T-helper 22 cell (primary cell): Measurements from ENCODE around the gene EXOC3L1.

Experiments
- DNase-seq: peaks from one replicate; pipeline ENCODE4 v3.0.0-alpha.2; 2020; ENCODE audit warnings: low read depth

EXOC3L1 gene

GRCh38 chr16:67190041-67190440 lies at the start of gene EXOC3L1:
TSS of gene EXOC3L1 (minus strand) at chr16:67190136. CDS start at chr16:67189676, 460 bp downstream.
- DNase-seq = no peak

- DNase-seq = no peak
Measured at GRCh38 chr16:67238806-67239470, 49.0 kb upstream of the EXOC3L1 start.

- no peak for DNase-seq
Measured at GRCh38 chr16:67238278-67238575, 48.3 kb upstream of the EXOC3L1 start.

GRCh38 chr16:67237396-67238277 lies 47.7 kb upstream of the EXOC3L1 start:
- DNase-seq = no peak

GRCh38 chr16:67236563-67237395 lies 46.8 kb upstream of the EXOC3L1 start:
- peak; percentile 66 for DNase-seq

GRCh38 chr16:67235816-67236562 lies 46.1 kb upstream of the EXOC3L1 start:
- peak; percentile 68 for DNase-seq

- DNase-seq = no peak
Measured at GRCh38 chr16:67234180-67234597, 44.3 kb upstream of the EXOC3L1 start.

- no peak for DNase-seq
Measured at GRCh38 chr16:67233596-67233995, 43.7 kb upstream of the EXOC3L1 start.

- no peak for DNase-seq
Measured at GRCh38 chr16:67230809-67231660, 41.1 kb upstream of the EXOC3L1 start.

GRCh38 chr16:67229906-67230808 lies 40.2 kb upstream of the EXOC3L1 start:
- DNase-seq = no peak

GRCh38 chr16:67228905-67229304 lies 39.0 kb upstream of the EXOC3L1 start:
- DNase-seq = no peak

- no peak for DNase-seq
Measured at GRCh38 chr16:67228034-67228785, 38.3 kb upstream of the EXOC3L1 start.

- DNase-seq = no peak
Measured at GRCh38 chr16:67227567-67227921, 37.6 kb upstream of the EXOC3L1 start.

GRCh38 chr16:67226804-67227566 lies 37.0 kb upstream of the EXOC3L1 start, which contains the start of gene TMEM208:
TSS of gene TMEM208 (plus strand) at chr16:67227130. CDS start at chr16:67227219, 89 bp downstream.
- DNase-seq = peak; percentile 95

GRCh38 chr16:67226295-67226803 lies 36.4 kb upstream of the EXOC3L1 start:
- DNase-seq = no peak

- no peak for DNase-seq
Measured at GRCh38 chr16:67223992-67224391, 34.1 kb upstream of the EXOC3L1 start.

GRCh38 chr16:67216612-67217490 lies 26.9 kb upstream of the EXOC3L1 start:
- DNase-seq = no peak
